ENCODE measurements around the gene FRMPD1.
A peak's percentile ranks its signal among the peaks of the same experiment; 100 is the strongest.
"Not testable (repeated sequence)": the region's sequence is repeated elsewhere in the genome, so short reads cannot be mapped to it uniquely, and the experiment has no call there.

The FRMPD1 gene
- long read RNA-seq, result 0 reads

DNA sequence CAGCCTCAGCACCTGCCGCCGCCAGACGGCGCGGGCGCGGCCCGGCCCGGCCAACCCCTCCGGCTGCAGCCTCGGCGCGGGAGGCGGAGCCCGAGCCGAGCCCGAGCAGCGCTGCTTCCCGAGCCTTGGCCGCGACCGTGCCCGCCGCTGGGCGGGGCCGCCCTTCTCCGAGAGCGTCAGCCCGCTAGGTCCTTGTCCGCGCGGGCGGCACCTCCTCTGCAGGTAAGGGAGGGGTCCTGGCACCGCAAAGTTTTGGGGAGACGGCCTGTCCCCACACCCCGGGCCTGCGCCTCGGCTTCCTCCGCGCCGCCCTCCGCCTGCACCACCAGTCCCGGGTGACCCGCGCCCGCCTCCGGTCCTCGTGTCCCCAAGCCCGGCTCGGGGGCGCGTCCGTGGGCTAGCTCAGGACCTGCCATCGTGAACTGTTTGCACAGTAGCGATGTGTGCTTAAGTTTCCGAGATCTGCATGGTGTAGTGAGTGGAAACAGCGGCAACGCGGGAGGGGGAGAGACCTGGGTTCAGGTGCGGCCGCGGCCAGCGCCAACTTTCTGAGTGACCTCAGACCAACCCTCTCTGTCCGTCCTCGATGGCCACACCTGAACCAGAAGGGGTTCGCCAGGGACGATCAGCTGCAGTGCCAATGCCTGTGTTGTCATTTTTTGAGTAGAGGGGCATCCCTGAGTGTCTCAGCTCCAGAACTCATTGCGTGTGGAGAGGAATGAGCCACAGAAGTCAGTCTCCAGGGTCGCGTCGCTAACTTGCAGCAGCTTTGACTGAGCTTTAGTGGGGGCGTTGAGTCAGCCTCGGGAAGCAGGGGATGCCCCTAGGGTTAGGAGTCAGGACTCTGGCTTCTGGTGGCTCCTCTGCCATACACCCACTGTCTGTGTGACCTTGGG, at the start of gene FRMPD1:
TSS of gene FRMPD1 (plus strand) at position 82 of the 896 bp plus-strand sequence. CDS start 41,688 bp downstream, outside the sequence.
- H3K27ac ChIP-seq (replicated peaks), result no peak within 1 kb of the TSS
- DNase-seq (ENCODE audit: low read depth in 1 of 2, low spot score in 1 of 2), result peak; percentile 27 to 45
- H3K27me3 ChIP-seq (ENCODE audit: insufficient read depth, poor library complexity, severe bottlenecking), result peaks cover 43% of the 10 kb centered on the region
- no peak for TF ChIP-seq GABPA (IDR thresholded peaks at IDR 0.05; ENCODE audit: low read depth)
- TF ChIP-seq POLR2AphosphoS5 (IDR thresholded peaks at IDR 0.05; ENCODE audit: low read depth), result no peak
- TF ChIP-seq, protein P1, sequence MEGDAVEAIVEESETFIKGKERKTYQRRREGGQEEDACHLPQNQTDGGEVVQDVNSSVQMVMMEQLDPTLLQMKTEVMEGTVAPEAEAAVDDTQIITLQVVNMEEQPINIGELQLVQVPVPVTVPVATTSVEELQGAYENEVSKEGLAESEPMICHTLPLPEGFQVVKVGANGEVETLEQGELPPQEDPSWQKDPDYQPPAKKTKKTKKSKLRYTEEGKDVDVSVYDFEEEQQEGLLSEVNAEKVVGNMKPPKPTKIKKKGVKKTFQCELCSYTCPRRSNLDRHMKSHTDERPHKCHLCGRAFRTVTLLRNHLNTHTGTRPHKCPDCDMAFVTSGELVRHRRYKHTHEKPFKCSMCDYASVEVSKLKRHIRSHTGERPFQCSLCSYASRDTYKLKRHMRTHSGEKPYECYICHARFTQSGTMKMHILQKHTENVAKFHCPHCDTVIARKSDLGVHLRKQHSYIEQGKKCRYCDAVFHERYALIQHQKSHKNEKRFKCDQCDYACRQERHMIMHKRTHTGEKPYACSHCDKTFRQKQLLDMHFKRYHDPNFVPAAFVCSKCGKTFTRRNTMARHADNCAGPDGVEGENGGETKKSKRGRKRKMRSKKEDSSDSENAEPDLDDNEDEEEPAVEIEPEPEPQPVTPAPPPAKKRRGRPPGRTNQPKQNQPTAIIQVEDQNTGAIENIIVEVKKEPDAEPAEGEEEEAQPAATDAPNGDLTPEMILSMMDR (IDR thresholded peaks at IDR 0.05; ENCODE audit: insufficient read depth, low read length), result no peak
- H3K4me3 ChIP-seq (replicated peaks; ENCODE audit: insufficient read depth, low read length), result peak within 1 kb of the TSS; percentile 44

DNA sequence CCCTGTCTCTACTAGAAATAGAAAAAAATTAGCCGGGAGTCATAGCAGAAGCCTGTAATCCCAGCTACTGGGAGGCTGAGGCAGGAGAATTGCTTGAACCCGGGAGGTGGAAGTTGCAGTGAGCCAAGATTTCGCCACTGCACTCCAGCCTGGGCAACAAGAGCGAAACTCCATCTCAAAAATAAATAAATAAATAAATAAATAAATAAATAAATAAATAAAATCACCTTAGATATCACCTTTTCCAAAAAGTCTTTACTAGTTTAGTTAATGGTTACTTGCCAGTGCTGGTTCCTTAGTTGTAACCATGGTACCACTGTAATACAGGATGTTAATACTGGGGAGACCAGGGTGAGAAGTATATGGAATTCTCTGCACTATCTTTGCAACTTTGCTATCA, 48.7 kb upstream of the FRMPD1 start:
- DNase-seq (ENCODE audit: low read depth in 1 of 2, low spot score in 1 of 2); H3K27me3 ChIP-seq (ENCODE audit: insufficient read depth, poor library complexity, severe bottlenecking); H3K27ac ChIP-seq (replicated peaks); H3K4me3 ChIP-seq (replicated peaks; ENCODE audit: insufficient read depth, low read length): not testable (repeated sequence)

DNA sequence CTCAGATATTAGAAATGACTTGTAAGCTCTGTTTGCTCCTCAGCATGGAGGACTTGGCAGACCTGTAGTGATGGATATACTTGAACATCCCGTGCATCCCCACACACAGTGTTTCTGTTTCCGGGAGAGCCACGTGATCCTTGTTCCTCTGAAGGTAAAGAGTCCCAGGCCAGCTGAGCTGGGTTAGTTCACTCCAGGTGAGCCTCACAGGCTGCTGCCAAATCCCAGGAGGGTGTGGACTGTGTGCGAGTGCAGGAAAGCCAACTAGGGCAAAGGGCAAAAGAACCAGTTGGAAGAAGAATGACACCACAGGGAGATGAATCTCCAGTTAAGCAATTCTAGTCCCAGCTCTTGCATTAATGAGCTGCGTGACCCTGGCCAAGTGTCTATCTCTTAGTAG, 47.9 kb upstream of the FRMPD1 start:
- no peak overlapping the region for H3K27ac ChIP-seq (replicated peaks)
- TF ChIP-seq, protein P2, sequence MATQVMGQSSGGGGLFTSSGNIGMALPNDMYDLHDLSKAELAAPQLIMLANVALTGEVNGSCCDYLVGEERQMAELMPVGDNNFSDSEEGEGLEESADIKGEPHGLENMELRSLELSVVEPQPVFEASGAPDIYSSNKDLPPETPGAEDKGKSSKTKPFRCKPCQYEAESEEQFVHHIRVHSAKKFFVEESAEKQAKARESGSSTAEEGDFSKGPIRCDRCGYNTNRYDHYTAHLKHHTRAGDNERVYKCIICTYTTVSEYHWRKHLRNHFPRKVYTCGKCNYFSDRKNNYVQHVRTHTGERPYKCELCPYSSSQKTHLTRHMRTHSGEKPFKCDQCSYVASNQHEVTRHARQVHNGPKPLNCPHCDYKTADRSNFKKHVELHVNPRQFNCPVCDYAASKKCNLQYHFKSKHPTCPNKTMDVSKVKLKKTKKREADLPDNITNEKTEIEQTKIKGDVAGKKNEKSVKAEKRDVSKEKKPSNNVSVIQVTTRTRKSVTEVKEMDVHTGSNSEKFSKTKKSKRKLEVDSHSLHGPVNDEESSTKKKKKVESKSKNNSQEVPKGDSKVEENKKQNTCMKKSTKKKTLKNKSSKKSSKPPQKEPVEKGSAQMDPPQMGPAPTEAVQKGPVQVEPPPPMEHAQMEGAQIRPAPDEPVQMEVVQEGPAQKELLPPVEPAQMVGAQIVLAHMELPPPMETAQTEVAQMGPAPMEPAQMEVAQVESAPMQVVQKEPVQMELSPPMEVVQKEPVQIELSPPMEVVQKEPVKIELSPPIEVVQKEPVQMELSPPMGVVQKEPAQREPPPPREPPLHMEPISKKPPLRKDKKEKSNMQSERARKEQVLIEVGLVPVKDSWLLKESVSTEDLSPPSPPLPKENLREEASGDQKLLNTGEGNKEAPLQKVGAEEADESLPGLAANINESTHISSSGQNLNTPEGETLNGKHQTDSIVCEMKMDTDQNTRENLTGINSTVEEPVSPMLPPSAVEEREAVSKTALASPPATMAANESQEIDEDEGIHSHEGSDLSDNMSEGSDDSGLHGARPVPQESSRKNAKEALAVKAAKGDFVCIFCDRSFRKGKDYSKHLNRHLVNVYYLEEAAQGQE (IDR thresholded peaks at IDR 0.05; ENCODE audit: insufficient replicate concordance, low read depth), result no peak
- TF ChIP-seq GABPA (IDR thresholded peaks at IDR 0.05; ENCODE audit: low read depth) (no peak), SPI1 (IDR thresholded peaks at IDR 0.05; ENCODE audit: borderline replicate concordance, low read depth) (no peak), POLR2AphosphoS5 (IDR thresholded peaks at IDR 0.05; ENCODE audit: low read depth) (no peak)
- TF ChIP-seq, protein P1 (IDR thresholded peaks at IDR 0.05; ENCODE audit: insufficient read depth, low read length), result no peak
- H3K27me3 ChIP-seq (ENCODE audit: insufficient read depth, poor library complexity, severe bottlenecking), result peaks cover 4% of the 10 kb centered on the region
- DNase-seq (ENCODE audit: low read depth in 1 of 2, low spot score in 1 of 2), result no peak
- H3K4me3 ChIP-seq (replicated peaks; ENCODE audit: insufficient read depth, low read length), result no peak overlapping the region

- no peak for DNase-seq (ENCODE audit: low read depth in 1 of 2, low spot score in 1 of 2)
- peaks cover 4% of the 10 kb centered on the region for H3K27me3 ChIP-seq (ENCODE audit: insufficient read depth, poor library complexity, severe bottlenecking)
- no peak overlapping the region for H3K4me3 ChIP-seq (replicated peaks; ENCODE audit: insufficient read depth, low read length)
- no peak overlapping the region for H3K27ac ChIP-seq (replicated peaks)
- TF ChIP-seq GABPA (IDR thresholded peaks at IDR 0.05; ENCODE audit: low read depth) (no peak), POLR2AphosphoS5 (IDR thresholded peaks at IDR 0.05; ENCODE audit: low read depth) (no peak), SPI1 (IDR thresholded peaks at IDR 0.05; ENCODE audit: borderline replicate concordance, low read depth) (no peak)
- TF ChIP-seq, protein P1 (IDR thresholded peaks at IDR 0.05; ENCODE audit: insufficient read depth, low read length), result no peak
- TF ChIP-seq, protein P2 (IDR thresholded peaks at IDR 0.05; ENCODE audit: insufficient replicate concordance, low read depth), result no peak
Measured at GRCh38 chr9:37604296-37604695, 46.5 kb upstream of the FRMPD1 start.

Data from HL-60 (cell line).